SK-N-SH (cell line): ENCODE measurements around the gene ZNF770.

Experiments used
- CHD2 ChIP-seq: fragments of 150-350 bp; IDR thresholded peaks from 2 replicates; pipeline ENCODE4 v1.6.1; 2018; ENCODE audit warnings: low read length; ENCODE audit not compliant: partially characterized antibody
- CTCF ChIP-seq: fragments of 200-600 bp; sonication (generic); IDR thresholded peaks from 2 replicates; pipeline ENCODE4 v1.6.1; 2017; ENCODE audit warnings: antibody characterized with exemption, mild to moderate bottlenecking, moderate library complexity
- EZH2phosphoT487 ChIP-seq: fragments of 200-600 bp; sonication (generic); IDR thresholded peaks from 2 replicates; pipeline ENCODE4 v1.6.1; 2017; ENCODE audit warnings: low read depth, mixed run types, mild to moderate bottlenecking, antibody characterized with exemption, moderate library complexity, borderline replicate concordance
- FOXJ3 ChIP-seq: sonication (generic); formaldehyde crosslinking; IDR thresholded peaks from 2 replicates; pipeline ENCODE4 v1.5.1; 2020; ENCODE audit warnings: mild to moderate bottlenecking, missing genetic modification reagents
- FOXM1 ChIP-seq: IDR thresholded peaks from 2 replicates; pipeline ENCODE4 v1.4.0; 2012; ENCODE audit warnings: low read depth, mild to moderate bottlenecking
- JUND ChIP-seq: IDR thresholded peaks from 2 replicates; pipeline ENCODE4 v1.4.0; 2012
- POLR2AphosphoS5 ChIP-seq: IDR thresholded peaks from 2 replicates; pipeline ENCODE4 v1.6.1; 2012; ENCODE audit warnings: low read depth, low read length
- RFX5 ChIP-seq: IDR thresholded peaks from 2 replicates; pipeline ENCODE4 v1.6.1; 2012; ENCODE audit warnings: mild to moderate bottlenecking, improper control_type of control experiment, low read length

DNA sequence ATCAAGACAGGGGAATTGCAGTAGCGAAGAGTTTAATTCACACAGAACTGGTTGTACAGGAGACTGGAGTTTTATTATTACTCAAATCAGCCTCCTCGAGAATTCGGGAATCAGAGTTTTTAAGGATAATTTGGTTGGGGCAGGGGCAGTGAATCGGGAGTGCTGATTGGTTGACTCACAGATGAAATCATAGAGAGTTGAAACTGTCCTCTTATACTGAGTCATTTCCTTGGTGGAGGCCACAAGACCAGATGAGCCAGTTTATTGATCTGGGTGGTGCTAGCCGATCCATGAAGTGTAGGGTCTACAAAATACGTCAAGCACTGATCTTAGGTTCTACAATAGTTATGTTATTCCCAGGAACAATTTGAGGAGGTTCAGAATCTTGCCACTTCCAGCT lies 5.3 kb upstream of the ZNF770 start:
- TF ChIP-seq CTCF (no peak), JUND (no peak), POLR2AphosphoS5 (no peak), FOXJ3 (CRISPR knock-in tag) (no peak), CHD2 (no peak), EZH2phosphoT487 (no peak), FOXM1 (no peak), RFX5 (no peak)
